ENCODE data around the gene ALCAM.
"Not testable (repeated sequence)": the region's sequence is repeated elsewhere in the genome, so short reads cannot be mapped to it uniquely, and the experiment has no call there.

Gene ALCAM

DNA sequence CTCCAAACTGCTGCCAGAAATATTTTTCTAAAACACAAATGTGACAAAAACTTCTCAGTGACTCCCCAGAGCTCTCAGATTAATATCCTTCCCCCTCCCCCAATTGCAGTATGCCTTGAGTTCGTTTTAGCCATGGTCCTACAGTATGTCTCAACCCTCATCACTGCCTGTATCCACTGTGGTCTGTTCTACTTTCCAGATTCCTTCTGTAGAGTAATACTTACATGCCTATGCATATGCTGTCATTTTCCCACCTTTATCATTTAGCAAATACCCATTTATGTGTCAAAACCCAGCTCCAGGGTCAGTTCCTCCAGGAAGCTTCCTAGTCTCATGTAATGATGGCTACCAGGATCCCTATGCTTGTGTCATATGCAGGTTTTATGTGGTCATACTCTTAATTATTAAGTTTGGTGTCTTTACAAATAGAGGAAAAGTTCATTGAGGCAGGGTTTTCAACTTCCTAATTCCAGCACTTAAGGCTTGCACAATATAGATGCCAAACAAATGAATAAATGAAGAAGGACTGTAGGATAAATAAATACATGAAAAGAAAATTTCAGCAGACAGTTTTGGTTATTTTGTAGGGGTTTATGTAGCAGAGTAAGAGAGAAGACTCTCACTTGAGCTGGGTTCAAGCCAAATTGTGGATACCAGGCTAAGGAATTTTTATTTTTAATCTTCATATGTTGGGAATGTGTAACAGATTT is 170.8 kb downstream of the ALCAM start:
- peak; percentile 19 for DNase-seq

- DNase-seq, result no peak
Observed at GRCh38 chr3:105538483-105538882, 171.8 kb downstream of the ALCAM start.

GRCh38 chr3:105539897-105540296 is 173.2 kb downstream of the ALCAM start:
- no peak for DNase-seq

DNA sequence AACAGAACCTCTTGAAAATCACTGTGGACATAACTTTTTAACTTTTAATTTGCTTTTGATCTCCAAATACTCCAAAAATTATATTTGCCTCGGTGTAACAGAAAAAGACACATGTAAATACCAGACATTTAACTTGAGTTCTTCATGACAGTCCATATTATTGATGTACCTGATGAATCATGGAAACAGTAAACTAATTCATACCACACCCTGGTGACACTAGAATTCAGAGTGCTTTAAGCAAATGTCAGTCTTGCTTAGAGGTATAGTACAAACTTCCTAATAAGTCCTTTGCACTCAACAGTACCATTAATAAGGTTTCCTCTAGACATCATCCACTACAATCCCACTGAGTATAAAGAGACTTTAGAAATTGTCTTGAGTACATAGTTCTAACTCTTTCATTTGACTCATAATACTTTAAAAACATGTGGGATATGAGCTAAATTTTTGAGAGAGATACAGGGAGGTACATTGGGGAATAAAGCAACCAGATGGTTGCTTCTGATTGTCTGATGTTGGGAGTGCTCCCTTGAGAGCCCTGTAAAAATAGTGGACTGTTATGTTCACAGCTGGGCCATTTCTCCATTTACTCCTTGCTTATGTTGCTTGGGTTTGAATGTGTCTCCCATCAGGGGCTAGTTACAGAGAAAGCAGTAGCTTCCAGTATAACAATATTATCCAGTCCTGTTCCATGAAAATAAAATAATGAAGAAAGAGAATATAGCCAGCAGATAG is 175.7 kb downstream of the ALCAM start:
- no peak for DNase-seq

GRCh38 chr3:105545051-105545450 is 178.3 kb downstream of the ALCAM start:
- DNase-seq, result no peak

DNA sequence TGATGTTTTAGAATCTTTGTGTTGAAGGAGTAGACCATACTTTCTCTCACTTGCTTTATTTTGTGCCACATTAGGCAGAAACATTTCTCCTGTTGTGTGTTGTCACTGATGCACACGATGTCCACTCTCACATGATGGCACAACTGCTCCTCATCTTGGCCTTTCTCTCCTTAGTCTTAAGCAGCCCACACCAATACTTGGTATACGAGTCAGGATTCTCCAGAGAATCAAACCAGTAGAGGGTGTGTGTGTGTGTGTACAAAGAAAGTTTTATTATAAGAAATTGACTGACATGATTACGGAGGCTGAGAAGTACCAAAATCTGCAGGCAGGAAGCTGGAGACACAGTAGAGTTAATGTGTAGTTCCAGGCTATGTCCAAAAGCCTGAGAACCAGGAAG is 187.1 kb downstream of the ALCAM start:
- DNase-seq, result peak; percentile 27

- DNase-seq, result peak; percentile 59
Observed at GRCh38 chr3:105555206-105555605, 188.5 kb downstream of the ALCAM start.

- peak; percentile 29 for DNase-seq
Observed at GRCh38 chr3:105559856-105560255, 193.1 kb downstream of the ALCAM start.

DNA sequence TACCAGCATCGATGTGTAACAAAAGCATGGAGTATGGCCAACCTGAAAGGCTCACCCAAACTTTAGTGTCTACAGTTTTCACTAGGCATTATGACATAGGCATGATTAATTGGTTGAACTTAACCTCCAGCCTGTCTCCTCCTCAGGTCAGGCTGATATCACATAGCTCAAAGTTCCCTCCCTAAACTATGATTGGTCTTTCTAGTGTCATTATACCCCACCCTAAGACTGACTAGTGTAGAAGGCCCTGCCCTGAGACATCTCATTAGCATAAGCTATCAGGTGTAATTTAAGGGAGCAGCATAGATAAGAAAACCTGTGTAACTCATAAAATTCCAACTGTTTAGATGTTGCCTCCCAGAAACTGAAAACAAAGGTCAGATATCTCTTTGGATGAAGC is 195.2 kb downstream of the ALCAM start:
- DNase-seq, result no peak

DNA sequence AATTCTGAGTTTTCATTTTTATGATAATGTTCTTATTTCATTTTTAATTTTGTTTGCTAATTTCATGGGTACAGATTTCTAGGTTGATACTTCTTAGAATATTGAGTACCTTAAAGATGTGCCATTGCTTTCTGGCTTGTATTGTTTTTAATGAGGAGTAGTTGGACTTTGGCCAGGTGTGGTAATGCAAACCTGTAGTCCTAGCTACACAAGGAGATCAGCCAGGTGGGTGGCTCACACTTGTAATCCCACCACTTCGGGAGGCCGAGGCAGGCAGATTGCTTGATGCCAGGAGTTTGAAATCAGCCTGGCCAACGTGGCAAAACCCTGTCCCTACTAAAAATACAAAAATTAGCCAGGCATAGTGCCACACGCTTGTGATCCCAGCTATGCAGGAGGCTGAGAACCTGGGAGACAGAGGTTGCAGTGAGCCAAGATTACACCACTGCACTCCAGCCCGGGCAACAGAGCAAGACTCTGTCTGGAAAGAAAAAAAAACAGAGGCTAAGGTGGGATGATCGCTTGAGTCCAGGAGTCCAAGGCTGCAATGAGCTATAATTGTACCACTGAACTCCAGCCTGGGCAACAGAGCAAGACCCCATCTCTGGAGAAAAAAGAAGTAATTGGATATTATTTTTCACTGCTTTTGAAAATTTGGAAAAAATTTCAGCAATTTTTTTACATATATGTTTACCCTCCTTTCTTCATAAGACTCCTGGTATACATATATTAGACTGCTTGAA is 198.0 kb downstream of the ALCAM start:
- DNase-seq, result no peak

GRCh38 chr3:105571005-105571404 is 204.3 kb downstream of the ALCAM start:
- no peak for DNase-seq

DNA sequence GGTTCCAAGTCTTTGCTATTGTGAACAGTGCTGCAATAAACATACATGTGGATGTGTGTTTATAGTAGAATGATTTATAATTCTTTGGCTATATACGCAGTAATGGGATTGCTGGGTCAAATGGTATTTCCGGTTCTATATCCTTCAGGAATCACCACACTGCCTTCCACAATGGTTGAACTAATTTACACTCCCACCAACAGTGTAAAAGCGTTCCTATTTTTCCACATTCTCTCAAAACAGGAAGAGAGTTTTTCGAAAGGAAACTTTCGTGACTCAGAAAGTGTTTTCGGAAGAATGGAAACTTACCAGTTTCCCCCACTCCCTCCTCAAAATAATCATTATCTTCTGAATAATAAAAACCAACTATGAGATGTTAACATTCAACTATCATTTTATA is 205.8 kb downstream of the ALCAM start:
- DNase-seq, result no peak

- DNase-seq, result peak; percentile 42
Observed at GRCh38 chr3:105579439-105579838, 212.7 kb downstream of the ALCAM start.

DNA sequence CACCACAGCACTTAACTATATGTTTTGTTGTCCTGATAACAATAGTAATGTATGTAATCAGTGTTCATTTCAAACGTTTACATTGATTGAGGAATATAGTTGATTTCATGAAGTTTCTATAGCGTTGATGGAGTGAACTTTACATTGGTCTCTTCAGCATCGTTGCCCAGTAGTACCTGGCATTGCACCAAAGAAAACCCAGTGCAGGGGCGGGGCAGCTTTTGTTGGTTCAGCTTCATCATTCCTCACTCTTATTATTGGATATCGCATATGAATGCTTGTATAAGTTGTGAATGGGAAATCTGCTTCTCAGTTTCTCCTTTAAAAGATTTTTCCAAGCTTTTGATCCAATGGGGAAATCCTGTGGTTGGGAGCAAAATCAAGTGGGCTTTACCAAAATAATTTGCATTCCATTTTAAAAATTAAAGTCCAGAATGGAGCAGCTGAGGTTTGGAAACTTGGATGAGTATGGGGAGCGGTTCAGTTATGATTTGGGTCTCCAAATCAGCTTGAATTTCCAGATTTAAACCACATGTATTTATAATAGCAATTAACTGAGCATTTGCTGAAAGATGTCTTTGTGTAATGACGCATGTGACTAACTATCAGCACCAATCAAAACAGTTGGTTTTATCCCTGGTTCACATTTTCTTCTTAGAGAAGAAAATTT is 213.7 kb downstream of the ALCAM start:
- peak; percentile 62 for DNase-seq

- no peak for DNase-seq
Observed at GRCh38 chr3:105582015-105582414, 215.3 kb downstream of the ALCAM start.

DNA sequence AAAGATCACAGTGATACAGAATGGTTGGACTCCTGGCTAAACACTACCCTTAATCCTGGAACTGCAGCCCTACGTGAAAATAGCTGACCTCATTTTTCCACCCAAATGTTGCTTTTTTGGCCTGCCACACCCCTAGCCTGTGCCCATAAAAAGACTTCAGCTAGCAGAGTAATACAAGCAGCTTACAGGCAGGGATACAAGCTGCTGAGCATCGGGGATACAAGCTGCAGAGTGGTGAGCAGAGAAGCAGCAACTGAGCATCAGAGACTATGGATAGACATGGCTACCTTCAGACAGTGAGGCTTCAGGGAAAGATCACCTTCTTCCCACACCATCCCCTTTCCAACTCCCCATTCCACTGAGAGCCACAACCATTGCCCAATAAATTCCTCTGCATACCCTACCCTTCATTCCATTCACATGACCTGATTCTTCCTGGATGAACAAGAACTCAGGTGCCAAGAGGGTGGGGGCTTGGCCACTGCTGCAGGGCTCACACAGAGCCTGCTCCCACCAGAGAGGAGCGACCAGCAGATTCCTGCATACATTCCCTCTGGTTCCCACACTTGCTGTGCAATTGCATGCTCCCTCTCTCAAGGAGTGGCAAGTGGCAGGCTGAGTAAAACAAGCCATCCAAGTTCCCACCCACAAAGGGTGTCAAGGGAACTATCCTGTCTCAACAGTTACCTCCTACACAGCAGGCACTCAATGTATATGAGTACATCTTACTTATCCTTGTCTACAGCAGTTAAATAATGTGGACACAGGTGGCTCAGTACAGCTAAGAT is 217.5 kb downstream of the ALCAM start:
- DNase-seq, result no peak

GRCh38 chr3:105593315-105593714 is 226.6 kb downstream of the ALCAM start:
- no peak for DNase-seq

DNA sequence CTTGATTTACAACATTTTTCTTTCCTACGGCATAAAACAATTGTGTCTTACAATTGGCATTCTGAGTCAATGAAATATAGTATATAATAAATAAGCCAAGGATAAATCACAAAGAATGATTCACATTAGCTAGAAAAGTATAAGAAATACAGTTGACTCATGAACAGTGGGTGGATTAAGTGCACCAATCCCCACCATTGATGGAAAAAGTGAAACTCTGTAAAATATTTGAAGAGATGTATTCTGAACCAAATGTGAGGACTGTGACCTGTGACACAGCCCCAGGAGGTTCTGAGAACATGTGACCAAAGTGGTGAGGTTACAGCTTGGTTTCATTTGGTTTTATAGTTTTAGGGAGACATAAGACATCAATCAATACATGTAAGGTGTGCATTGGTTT is 227.5 kb downstream of the ALCAM start:
- peak; percentile 47 for DNase-seq

DNA sequence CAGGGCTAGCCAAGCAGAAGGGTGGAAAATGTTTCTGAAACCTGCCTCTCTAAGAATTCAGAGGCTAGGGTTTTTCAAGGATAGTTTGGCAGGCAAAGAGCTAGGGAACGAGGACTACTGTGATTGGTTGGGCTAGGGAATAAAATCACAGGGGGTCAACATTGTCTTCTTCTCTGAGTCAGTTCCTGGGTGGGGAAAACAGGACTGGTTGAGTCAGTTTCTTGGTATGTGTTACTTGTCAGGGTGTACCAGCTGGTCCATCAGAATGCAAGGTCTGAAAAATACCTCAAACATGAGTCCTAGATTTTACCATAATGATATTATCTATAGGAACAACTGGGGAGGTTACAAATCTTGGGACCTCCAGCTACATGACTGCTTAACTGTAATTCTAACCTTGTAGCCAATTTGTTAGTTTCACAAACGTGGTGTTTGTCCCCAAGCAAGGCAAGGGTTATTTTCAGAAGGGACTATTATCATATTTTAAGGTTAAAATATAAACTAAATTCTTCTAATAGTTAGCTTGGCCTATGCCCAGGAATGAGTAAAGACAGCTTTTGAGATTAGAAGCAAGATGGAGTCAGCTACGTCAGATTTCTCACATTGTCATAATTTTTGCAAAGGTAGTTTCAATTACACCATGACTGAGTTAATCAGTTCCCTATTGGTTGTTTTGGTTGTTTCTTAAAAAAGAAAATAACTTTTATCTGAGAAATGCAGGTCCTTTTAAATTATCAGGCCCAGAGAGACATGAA is 231.5 kb downstream of the ALCAM start:
- DNase-seq, result peak; percentile 98

DNA sequence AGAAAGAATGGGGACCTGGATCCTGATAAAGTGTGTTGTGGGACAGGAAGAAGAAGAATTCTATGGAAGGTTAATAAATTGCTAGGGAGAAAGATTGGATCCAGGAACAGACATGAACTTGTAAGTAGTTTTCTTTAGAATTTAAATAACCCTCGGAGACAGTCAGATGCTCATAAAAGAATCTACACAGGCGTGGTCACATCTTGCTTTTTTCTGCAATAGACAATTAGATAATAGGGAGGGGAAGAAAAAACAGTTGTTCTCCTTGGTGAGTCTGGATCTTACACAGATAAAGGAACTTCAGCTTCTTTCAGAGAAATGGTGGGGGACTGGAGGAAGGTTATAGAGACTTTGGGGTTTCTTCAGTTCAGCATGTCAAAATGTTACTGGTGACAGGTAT is 232.6 kb downstream of the ALCAM start:
- no peak for DNase-seq

GRCh38 chr3:105601756-105602155 is 235.0 kb downstream of the ALCAM start:
- DNase-seq, result not testable (repeated sequence)

DNA sequence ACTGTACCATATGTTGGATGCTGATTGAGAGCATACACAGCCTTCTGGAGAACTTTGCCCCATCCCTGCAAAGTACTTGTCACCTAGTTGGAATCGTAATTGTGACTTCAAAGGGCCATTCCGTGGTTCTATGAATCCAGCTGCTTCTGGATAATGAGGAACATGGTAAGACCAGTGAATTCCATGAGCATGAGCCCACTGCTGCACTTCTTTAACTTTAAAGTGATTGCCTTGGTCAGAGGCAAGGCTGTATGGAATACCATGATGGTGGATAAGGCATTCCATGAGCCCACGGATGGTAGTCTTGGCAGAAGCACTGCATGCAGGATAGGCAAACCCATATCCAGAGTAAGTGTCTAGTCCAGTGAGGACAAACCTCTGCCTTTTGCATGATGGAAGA is 235.6 kb downstream of the ALCAM start:
- DNase-seq, result not testable (repeated sequence)

Measured in fibroblast of upper back skin (primary cell).